Endothelial cell of umbilical vein (primary cell): ENCODE data around the gene CCDC116.

Experiments
- POLR2A ChIP-seq: IDR thresholded peaks from 2 replicates; pipeline ENCODE4 v1.6.1; 2012; ENCODE audit warnings: low read depth, mild to moderate bottlenecking, control low read depth, low read length
- POLR2AphosphoS5 ChIP-seq: IDR thresholded peaks from 2 replicates; pipeline ENCODE4 v1.6.1; 2012; ENCODE audit warnings: low read depth, mild to moderate bottlenecking, control low read depth, low read length, moderate library complexity; ENCODE audit not compliant: insufficient read depth
- TF ChIP-seq, protein P1 (sequence below), 2 donors: IDR thresholded peaks; 1 replicate in 1 of 2; 2 replicates in 1 of 2; pipeline ENCODE4 v1.5.1; 2011; ENCODE audit warnings: low read length in 2 of 2, mild to moderate bottlenecking in 2 of 2, moderate library complexity in 2 of 2, control low read depth in 1 of 2, inconsistent platforms in 1 of 2, low read depth in 1 of 2; ENCODE audit not compliant: insufficient read depth in 1 of 2; ENCODE audit errors: extremely low read depth in 1 of 2
- TF ChIP-seq, protein P2 (sequence below): IDR thresholded peaks from 2 replicates; pipeline ENCODE4 v1.6.1; 2011; ENCODE audit not compliant: insufficient read depth, insufficient read length

DNA sequence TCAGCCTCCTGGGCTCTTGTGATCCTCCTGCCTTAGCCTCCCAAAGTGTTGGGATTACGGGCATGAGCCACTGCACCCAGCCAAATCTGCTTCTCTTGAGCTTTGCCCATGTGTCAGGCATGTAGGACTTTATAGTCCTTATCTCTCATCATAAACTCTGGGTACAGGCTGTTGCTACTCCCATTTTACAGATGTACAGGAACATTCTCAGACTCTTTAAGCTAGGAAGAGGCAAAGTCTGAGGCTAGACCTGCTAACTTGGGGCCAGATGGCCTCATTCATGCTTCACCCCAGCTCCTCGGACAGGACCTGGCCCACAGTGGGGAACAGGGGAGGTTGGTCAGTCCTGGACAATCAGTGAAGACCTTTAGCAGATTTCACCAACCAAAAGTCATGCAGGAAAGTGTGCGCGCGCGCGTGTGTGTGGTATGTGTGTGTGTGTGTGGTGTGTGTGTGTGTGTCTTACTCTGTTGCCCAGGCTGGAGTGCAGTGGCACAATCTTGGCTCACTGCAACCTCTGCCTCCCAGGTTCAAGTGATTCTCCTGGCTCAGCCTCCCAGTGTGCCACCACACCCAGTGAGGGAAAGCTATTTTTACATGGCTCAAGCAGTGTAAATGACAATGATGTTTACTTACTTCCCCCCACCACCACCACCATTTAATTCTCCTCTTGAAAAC lies 26.5 kb upstream of the CCDC116 start:
- TF ChIP-seq, protein P1, sequence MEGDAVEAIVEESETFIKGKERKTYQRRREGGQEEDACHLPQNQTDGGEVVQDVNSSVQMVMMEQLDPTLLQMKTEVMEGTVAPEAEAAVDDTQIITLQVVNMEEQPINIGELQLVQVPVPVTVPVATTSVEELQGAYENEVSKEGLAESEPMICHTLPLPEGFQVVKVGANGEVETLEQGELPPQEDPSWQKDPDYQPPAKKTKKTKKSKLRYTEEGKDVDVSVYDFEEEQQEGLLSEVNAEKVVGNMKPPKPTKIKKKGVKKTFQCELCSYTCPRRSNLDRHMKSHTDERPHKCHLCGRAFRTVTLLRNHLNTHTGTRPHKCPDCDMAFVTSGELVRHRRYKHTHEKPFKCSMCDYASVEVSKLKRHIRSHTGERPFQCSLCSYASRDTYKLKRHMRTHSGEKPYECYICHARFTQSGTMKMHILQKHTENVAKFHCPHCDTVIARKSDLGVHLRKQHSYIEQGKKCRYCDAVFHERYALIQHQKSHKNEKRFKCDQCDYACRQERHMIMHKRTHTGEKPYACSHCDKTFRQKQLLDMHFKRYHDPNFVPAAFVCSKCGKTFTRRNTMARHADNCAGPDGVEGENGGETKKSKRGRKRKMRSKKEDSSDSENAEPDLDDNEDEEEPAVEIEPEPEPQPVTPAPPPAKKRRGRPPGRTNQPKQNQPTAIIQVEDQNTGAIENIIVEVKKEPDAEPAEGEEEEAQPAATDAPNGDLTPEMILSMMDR (IDR thresholded peaks at IDR 0.05; ENCODE audit: extremely low read depth in 1 of 2, insufficient read depth in 1 of 2, low read depth in 1 of 2, low read length in 2 of 2): no peak
- TF ChIP-seq POLR2AphosphoS5: no peak
- TF ChIP-seq, protein P2, sequence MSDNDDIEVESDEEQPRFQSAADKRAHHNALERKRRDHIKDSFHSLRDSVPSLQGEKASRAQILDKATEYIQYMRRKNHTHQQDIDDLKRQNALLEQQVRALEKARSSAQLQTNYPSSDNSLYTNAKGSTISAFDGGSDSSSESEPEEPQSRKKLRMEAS: no peak
- TF ChIP-seq POLR2A: no peak
